GM18499 (cell line): ENCODE results near the gene SP100.
"Not testable (repeated sequence)": the region's sequence is repeated elsewhere in the genome, so short reads cannot be mapped to it uniquely, and the experiment has no call there.

Experiments used
- ATAC-seq: cut with Tn5 transposase; IDR thresholded peaks from one replicate; pipeline ENCODE4 v1.9.1; 2021; ENCODE audit warnings: moderate number of reproducible peaks; ENCODE audit not compliant: insufficient read depth, unreplicated experiment

The SP100 gene

GRCh38 chr2:230418341-230419016, 2.5 kb downstream of the SP100 start:
- ATAC-seq, result no peak

- no peak for ATAC-seq
These were observed 3.2 kb downstream of the SP100 start for GRCh38 chr2:230419181-230419580.

- no peak for ATAC-seq
These were observed 6.1 kb downstream of the SP100 start for GRCh38 chr2:230422149-230422548.

DNA sequence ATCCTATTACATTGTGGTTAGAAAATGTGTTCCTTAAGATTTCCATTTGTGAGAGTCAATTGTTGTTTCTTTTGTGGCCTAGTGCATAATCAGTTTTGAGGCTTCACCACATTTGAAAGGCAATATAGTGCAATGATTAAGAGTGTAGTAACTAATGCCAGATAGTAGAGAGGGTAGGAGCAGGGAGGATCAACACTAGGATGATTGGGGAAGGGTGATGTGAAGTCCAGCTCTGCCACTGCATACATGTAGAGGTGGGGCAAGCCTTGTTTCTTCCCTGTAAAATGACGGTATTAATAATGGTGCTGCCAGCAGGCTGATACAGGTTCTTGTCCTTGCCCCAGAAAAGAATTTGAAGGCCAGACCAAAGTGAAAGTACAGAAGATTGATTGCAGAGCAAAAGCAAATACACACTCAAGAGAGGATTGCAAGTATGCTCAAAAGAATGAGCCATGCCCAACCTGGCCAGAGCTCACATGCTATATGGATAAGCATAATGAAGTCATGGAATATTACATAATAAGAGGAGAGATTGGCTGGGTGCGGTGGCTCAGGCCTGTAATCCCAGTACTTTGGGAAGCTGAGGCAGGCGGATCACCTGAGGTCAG, 8.0 kb downstream of the SP100 start:
- ATAC-seq, result no peak

DNA sequence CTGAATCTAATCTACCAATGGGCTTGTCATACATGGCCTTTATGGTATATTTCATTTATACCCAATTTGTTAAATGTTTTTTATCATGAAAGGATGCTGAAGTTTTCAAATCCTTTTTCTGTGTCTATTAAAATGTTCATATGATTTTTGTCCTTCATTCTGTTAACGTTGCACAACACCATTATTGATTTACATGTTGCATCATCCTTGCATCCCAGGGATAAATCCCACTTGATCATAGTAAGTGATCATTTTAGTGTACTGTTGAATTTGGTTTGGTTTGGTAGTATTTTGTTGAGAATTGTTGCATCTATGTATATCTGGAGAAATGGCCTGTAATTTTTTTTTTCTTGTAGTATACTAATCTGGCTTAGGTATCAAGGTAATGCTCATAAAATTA, 9.4 kb downstream of the SP100 start:
- no peak for ATAC-seq

- ATAC-seq, result no peak
These were observed 13.5 kb downstream of the SP100 start for GRCh38 chr2:230429513-230429912.

DNA sequence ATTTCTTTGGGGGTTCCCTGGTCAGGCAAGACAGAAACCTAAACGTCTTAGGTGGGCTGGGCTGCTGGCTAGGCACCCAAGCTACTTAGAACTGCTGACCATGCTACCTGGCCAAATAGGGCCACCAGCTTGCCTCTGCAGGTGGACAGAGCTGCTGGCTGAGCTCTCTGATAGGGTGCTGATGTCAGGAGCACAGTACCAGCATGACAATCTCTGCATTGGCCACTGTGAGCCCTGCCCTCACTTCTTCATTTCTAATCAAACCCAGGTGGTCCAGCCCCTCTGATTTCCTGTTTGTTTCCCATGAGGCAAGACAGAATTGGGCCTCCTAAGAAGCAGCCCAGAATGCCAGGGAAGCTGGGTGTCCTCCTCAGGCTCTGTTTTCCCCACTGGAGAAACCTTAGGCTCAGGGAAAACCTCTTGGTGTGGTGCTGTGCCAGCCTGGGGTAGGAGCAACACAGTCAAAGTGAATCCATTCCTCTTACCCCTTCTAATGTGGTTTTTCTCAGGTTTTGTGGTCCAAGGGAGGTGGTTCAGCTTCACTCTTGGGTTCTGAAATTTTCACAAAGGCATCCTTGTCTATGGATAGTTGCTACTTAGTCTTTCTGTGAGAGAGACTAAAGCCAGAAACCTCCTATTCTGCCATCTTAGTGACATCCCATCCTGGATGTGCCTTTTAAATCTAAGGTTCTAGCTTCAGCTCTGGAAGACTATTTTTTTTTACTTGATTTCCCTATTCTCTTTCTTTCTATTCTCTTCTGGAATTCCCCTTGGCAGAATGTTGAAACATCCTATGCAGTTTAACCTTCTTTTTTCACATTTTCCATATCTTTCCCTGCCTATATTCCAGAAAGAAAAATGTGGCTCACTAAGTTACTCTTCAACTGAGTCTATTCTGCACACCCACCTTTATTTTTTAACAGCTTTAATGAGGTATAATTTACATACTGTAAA, 15.2 kb downstream of the SP100 start:
- no peak for ATAC-seq

GRCh38 chr2:230434677-230435324, 18.8 kb downstream of the SP100 start:
- ATAC-seq, result no peak

- no peak for ATAC-seq
These were observed 19.4 kb downstream of the SP100 start for GRCh38 chr2:230435431-230435830.

GRCh38 chr2:230439121-230439520, 23.1 kb downstream of the SP100 start:
- ATAC-seq, result not testable (repeated sequence)

- ATAC-seq, result peak; percentile 42
These were observed 23.6 kb downstream of the SP100 start for GRCh38 chr2:230439590-230439989.

DNA sequence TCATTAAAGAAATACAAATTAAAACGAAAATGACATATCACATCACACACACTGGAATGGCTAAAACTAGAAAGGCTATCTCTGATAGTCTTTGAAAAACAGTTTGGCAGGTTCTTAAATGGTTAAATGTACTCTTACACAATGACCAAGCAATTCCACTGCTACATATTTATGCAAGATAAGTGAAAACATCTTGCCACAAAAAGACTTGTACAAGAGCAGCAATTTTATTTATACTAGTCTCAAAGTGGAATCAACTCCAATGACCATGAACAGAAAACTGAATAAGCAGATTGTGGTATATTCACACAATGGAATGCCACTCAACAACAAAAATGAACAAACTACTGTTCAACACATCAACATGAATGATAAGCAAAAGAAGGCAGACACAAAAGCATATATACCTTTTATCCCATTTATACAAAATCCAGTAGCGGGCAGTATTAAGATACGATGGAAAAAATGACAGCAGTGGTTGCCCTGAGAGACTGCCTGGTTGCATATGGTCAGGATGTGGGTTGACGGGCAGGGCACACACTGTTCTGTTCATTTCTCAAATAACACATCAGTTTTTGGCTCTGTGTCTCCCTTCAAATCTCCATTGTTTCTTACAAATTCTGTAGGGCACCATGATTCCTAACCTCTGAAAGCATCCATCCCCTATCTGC, 25.4 kb downstream of the SP100 start:
- ATAC-seq, result no peak

- no peak for ATAC-seq
These were observed 27.5 kb downstream of the SP100 start for GRCh38 chr2:230443541-230443940.

DNA sequence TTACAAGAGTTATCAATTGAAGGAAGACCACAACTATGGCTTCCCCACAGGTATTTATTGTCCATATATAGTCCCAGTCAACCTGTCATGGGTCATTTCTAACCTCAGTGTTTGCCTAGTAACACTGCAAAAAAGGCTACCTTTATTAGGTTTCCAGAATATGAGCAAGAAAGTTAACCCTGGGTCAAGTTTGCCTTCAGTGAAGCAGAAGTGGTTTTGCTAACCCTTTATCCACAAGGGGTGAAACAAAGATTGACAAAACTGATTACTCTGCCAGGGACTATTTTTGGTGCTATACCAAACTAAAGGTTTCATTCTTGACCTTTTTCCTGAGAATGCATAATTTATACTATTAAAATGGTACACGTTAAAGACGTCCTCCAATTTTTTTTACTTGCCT, 28.8 kb downstream of the SP100 start:
- no peak for ATAC-seq

GRCh38 chr2:230447036-230447435, 31.0 kb downstream of the SP100 start:
- ATAC-seq, result no peak

DNA sequence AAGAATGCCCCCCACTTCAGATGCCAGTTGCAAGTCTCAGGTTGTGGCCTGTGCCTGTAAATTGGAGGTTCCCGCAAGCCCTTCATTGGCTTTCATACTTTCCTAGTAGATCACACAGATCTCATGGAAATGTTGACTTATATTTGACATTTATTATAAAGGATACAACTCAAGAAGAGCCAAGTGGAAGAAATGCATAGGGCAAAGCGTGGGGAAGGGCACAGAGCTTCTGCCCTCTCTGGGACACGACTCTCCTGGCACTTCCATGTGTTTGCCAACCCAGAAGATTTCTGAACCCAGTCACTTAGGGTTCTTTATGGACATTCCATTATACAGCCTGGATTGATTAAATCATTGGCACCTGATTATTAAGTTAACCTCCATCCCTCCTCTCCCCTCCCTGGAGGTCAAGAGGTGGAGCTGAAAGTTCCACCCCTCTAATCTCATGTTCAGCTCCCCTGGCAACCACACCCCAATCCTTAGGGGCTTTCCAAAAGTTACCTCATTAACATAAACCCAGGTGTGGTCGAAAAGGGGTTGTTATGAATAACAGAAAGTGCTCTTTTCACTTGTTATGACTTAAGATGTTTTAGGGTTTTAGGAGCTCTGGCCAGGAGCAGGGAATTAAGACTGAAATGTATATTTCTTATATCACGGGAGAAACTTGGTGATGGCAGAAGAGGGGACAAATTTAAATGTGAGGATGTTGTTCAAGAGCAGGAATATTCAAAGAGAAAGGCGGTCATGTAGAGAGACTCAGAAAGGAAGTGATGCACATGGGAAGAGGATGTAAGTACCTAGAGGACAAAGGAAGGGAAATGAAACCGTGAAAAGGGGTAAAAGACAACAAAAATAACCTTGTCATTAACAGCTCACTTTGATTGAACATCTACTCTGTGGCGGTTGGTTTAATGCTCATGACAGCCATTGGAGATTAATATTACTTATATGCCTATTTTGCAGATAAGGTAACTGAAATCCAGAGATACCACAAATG, 31.8 kb downstream of the SP100 start:
- peak; percentile 62 for ATAC-seq

- no peak for ATAC-seq
These were observed 34.0 kb downstream of the SP100 start for GRCh38 chr2:230449901-230450467.

- no peak for ATAC-seq
These were observed 37.0 kb downstream of the SP100 start for GRCh38 chr2:230453006-230453405.
